HG03432 (cell line): Measurements from ENCODE around the gene ASB11.

Experiments
- ATAC-seq: cut with Tn5 transposase; IDR thresholded peaks from one replicate; pipeline ENCODE4 v1.9.1; 2021; ENCODE audit warnings: mild to moderate bottlenecking, moderate library complexity; ENCODE audit not compliant: unreplicated experiment

The ASB11 gene

DNA sequence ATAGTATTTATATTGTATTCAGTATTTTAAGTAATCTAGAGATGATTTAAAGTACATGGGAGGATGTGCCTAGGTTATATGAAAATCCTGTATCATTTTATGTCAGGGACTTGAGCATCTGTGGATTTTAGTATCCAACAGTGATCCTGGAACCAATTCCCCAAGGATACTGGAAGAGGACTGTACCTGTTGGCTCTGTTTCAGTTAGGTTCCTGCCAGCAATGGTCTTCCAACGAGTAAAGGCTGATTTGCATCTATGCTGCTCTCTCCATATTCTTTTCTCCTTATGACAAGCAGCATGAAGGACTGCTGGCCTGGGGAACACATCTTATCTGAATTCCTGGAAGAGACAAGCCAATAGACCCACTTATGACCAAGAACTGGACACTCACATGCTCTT lies 80.4 kb downstream of the ASB11 start:
- ATAC-seq = no peak

DNA sequence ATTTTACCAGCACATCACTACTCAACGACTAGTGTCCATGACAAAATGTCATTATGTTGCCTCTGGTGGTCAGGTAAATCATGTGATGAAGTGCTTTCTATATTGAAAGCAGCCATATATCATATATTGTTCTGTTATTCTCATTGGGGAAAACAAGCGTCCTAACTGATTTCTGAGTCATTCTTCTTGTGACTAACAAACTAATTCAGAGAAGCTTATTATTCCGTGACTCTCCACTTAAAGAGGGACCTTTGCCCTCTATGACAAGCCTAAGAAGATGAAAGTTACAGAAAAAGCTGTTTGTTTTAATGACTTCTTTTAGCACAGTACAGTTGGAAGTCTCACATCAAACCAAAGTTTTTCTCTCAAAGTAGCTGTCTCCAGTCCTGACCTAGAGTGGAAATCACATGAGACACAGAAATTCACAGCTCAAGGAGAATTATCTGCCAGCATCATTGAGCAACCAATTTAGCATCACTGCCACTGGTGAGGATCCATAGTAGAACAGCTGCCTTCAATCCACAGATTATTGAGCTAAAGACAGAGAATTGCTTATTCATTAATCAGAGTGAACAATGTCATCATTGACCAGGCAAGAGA lies 81.9 kb downstream of the ASB11 start:
- no peak for ATAC-seq
